ENCODE measurements around the gene AQP4. TPM values are rescaled to one million over a fixed set of nuclear protein-coding genes. Genes with fewer than 3 reads are reported as not detected.

AQP4 gene
- total RNA-seq, 1 donor from 2014 or later = under 0.01 TPM

DNA sequence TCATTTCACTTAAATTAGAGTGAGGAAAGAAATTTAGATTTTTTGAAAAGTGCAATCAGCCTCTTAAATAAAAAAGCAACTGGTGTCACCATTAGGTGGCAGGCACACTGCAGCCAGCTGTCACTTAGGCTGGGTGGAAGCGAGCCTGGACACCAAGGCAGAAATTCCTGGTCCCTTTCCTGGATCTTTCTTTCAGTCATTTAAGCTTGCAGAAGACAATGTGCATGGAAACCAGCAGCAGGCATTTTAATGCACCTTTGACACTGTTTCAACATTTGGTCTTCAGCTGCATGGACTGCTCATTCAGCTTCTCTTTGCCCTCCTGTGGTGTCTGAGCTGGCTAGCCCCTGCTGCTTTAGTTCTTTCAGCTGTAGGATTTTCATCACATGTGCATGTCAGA is 61.0 kb downstream of the AQP4 start:
- no peaks in the 10 kb centered on the region for H3K27me3 ChIP-seq (ENCODE audit: control insufficient read depth, insufficient read depth, low read length)
- TF ChIP-seq, protein P1, sequence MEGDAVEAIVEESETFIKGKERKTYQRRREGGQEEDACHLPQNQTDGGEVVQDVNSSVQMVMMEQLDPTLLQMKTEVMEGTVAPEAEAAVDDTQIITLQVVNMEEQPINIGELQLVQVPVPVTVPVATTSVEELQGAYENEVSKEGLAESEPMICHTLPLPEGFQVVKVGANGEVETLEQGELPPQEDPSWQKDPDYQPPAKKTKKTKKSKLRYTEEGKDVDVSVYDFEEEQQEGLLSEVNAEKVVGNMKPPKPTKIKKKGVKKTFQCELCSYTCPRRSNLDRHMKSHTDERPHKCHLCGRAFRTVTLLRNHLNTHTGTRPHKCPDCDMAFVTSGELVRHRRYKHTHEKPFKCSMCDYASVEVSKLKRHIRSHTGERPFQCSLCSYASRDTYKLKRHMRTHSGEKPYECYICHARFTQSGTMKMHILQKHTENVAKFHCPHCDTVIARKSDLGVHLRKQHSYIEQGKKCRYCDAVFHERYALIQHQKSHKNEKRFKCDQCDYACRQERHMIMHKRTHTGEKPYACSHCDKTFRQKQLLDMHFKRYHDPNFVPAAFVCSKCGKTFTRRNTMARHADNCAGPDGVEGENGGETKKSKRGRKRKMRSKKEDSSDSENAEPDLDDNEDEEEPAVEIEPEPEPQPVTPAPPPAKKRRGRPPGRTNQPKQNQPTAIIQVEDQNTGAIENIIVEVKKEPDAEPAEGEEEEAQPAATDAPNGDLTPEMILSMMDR (IDR thresholded peaks at IDR 0.05; ENCODE audit: insufficient read depth, low read length, poor library complexity, severe bottlenecking) = peak; percentile 22
- no peaks in the 10 kb centered on the region for H3K36me3 ChIP-seq (ENCODE audit: control insufficient read depth, insufficient read depth, low read length)
- DNase-seq (ENCODE audit: low read depth) = no peak
- H3K4me3 ChIP-seq (ENCODE audit: low read depth, low read length) = no peak overlapping the region

DNA sequence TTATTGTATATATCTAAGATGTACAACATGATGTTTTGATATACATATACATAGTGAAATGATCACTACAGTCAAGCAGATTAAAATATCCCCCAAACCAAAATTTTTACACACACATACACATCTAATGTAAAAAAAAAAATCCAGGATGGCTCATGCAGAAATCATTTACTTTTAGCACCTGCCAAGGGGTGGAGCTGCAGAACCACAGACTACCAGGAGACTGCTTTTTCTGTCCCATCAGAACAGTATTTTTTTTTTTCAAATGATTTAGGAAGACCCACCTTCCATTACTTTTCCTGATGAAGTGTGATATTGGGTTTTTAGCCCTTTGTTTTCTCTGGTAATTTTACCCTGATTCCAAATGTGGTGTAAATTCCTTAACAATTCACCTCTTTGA is 61.9 kb downstream of the AQP4 start:
- TF ChIP-seq, protein P1 (IDR thresholded peaks at IDR 0.05; ENCODE audit: insufficient read depth, low read length, poor library complexity, severe bottlenecking) = peak; percentile 13
- Histone ChIP-seq H3K4me3 (ENCODE audit: low read depth, low read length) (no peak overlapping the region), H3K27me3 (ENCODE audit: control insufficient read depth, insufficient read depth, low read length) (no peaks in the 10 kb centered on the region), H3K36me3 (ENCODE audit: control insufficient read depth, insufficient read depth, low read length) (no peaks in the 10 kb centered on the region)
- no peak for DNase-seq (ENCODE audit: low read depth)

DNA sequence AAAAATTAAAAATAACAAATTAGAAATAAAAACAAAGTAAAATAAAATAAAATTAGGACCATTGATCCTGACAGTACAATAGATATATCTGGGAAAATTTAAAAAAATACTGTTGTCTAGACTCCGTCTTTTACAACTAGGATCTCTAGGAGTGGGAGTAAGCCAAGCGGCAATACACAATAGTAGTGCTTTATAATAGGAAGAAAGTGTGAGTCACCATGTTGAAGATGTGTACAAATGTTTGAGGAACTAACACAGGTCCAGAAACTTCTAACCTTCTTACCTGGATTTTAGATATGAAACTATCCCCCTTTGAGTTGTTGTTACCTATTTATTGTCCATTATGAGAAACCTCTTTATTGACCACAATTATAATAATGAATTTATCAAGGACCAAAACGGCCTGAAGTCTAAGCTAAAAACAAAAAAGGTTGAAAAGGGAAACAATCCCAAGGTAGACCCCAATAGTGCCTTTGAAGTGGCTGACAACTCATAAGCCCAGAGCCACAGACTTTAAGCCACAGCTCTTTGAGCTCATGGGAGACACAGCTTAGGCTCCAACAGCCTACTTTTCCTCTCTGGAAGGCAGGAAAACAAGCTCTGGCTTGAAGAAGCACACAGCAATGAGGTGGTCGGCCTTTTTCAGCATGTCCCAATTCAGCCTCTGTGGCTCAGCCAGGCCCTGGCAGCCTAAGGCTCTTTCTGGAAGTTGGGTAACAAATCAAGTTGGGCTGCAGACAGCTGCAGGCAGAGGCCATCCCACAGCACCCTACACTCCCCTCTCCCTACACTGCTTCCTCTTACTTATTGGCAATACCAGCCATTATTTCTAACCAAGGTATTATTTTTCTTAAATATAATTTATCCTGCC is 62.9 kb downstream of the AQP4 start:
- Histone ChIP-seq H3K27me3 (ENCODE audit: control insufficient read depth, insufficient read depth, low read length) (no peaks in the 10 kb centered on the region), H3K4me3 (ENCODE audit: low read depth, low read length) (no peak overlapping the region), H3K36me3 (ENCODE audit: control insufficient read depth, insufficient read depth, low read length) (no peaks in the 10 kb centered on the region)
- TF ChIP-seq, protein P1 (IDR thresholded peaks at IDR 0.05; ENCODE audit: insufficient read depth, low read length, poor library complexity, severe bottlenecking) = no peak
- no peak for DNase-seq (ENCODE audit: low read depth)

All from kidney epithelial cell (primary cell).